ENCODE measurements around the gene PDE9A. TPM values are rescaled to one million over a fixed set of nuclear protein-coding genes. Genes with fewer than 3 reads are reported as not detected.

PDE9A gene
- total and polyA plus RNA-seq, 8 donors: 1.2 to 14.4 (median 5.0) TPM

DNA sequence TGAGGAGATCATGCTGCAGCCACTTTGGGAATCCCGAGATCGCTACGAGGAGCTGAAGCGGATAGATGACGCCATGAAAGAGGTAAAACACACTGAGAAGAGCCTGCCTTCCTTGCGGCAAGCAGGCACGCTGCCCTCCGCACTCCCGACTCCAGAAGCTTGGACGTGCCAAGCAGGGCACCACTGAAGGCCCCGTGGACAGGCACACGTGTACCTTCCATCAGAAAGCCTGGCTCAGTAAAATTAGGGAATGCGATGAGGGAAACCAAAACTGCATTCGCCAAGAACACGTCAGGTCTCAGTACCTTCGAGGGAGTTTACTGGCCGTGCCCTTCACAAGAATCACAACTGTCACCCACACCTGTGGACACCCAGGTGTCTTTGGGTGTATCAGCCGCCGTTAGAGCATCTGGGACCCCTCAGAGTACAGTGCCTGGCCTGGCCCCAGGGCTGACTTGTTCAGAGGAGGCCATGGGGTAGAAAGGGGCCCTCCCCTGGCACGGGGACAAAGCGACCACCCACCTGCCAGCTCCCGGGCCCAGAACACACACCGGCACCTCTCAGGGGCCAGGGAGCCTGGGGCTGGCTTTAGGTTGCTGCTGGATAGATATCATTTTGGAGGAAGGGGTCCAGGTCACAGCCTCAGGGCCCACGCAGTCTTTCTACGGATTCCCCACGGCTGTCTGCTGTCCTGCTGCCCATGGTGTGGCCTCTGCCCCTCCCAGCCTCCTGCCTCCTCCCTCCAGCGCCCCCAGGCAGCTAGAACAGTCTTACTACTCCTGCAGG lies 117.5 kb downstream of the PDE9A start:
- ATAC-seq (no peak), FAIRE-seq (no peak), DNase-seq (peak in 1 of 6 donors; percentile 22)
- intact Hi-C loops (cut with DNase I): no loop called here
- WGBS, 2 donors: 75 to 87% methylated on average over 26 to 27 of the region's 27 CpGs
- H3K27ac ChIP-seq: no peak overlapping the region
- H3K27me3 ChIP-seq: no peaks in the 10 kb centered on the region
- H3K4me1 ChIP-seq: no peaks in the 10 kb centered on the region
- no peaks in the 10 kb centered on the region for H3K36me3 ChIP-seq
- TF ChIP-seq, protein P1, sequence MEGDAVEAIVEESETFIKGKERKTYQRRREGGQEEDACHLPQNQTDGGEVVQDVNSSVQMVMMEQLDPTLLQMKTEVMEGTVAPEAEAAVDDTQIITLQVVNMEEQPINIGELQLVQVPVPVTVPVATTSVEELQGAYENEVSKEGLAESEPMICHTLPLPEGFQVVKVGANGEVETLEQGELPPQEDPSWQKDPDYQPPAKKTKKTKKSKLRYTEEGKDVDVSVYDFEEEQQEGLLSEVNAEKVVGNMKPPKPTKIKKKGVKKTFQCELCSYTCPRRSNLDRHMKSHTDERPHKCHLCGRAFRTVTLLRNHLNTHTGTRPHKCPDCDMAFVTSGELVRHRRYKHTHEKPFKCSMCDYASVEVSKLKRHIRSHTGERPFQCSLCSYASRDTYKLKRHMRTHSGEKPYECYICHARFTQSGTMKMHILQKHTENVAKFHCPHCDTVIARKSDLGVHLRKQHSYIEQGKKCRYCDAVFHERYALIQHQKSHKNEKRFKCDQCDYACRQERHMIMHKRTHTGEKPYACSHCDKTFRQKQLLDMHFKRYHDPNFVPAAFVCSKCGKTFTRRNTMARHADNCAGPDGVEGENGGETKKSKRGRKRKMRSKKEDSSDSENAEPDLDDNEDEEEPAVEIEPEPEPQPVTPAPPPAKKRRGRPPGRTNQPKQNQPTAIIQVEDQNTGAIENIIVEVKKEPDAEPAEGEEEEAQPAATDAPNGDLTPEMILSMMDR (IDR thresholded peaks at IDR 0.05): no peak
- H3K9me3 ChIP-seq: no peaks in the 10 kb centered on the region
- no peak overlapping the region for H3K4me3 ChIP-seq

DNA sequence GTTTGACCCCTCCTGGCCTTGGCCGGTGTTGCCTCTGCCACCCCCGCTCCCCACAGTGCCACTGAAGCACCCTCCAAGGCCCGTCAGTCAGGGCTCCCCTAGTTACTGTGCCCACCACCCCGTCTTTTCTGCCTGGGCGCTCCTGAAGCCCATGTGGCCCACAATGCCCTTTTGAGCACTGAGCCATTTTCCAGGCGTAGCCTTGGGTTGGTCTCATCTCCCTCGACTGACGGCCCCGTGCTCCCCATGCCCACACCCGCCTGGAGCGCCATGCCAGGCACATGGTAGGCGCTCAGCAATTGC lies 118.0 kb downstream of the PDE9A start:
- ATAC-seq (no peak), FAIRE-seq (no peak), DNase-seq (no peak)
- TF ChIP-seq, protein P1 (IDR thresholded peaks at IDR 0.05): no peak
- no peak overlapping the region for H3K4me3 ChIP-seq
- intact Hi-C loops (cut with DNase I): no loop called here
- no peaks in the 10 kb centered on the region for H3K27me3 ChIP-seq
- no peaks in the 10 kb centered on the region for H3K4me1 ChIP-seq
- 82% methylated on average over 12 of the region's 12 CpGs for WGBS, 2 donors
- H3K9me3 ChIP-seq: no peaks in the 10 kb centered on the region
- H3K36me3 ChIP-seq: no peaks in the 10 kb centered on the region
- H3K27ac ChIP-seq: no peak overlapping the region

DNA sequence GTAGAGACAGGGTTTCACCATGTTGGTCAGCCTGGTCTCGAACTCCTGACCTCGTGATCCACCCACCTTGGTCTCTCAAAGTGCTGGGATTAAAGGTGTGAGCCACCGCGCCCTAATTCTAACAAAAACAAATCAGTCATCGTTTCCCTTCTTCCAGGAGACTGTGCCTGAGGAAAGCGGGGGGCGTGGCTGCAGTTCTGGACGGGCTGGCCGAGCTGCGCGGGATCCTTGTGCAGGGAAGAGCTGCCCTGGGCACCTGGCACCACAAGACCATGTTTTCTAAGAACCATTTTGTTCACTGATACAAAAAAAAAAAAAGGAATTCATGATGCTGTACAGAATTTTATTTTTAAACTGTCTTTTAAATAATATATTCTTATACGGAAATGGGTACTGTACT lies 121.7 kb downstream of the PDE9A start:
- H3K27me3 ChIP-seq: peaks cover 0 to 11% (median 0%) of the 10 kb centered on the region in 4 donors
- ATAC-seq: no peak
- intact Hi-C loops (cut with DNase I): no loop called here
- H3K4me1 ChIP-seq: no peaks in the 10 kb centered on the region
- no peaks in the 10 kb centered on the region for H3K9me3 ChIP-seq
- no peak for DNase-seq
- TF ChIP-seq, protein P1 (IDR thresholded peaks at IDR 0.05): no peak
- H3K36me3 ChIP-seq: no peaks in the 10 kb centered on the region
- no peak for FAIRE-seq
- 87 to 92% methylated on average over 12 of the region's 12 CpGs for WGBS, 2 donors
- no peak overlapping the region for H3K27ac ChIP-seq
- no peak overlapping the region for H3K4me3 ChIP-seq

DNA sequence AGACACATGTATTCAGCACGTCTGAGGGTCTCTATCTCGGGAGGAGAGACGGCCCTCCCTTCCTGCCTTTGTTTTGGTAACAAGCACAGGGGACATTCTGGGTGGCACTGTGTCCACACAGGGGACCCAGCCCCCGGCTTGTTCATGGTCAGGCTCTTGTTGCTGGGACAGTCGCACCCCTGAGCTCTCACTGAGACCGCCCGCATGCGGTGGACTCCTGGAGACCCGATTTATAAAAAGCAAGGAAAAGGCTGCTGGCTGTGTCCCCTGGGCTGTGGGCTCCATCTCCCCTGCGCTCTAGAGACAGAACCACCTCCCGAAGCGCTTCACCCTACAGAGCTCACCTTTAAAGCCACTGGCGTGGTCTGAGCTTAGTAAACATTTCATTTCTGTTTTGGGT lies 122.5 kb downstream of the PDE9A start:
- WGBS, 2 donors: 73 to 87% methylated on average over 13 of the region's 13 CpGs
- TF ChIP-seq, protein P1 (IDR thresholded peaks at IDR 0.05): no peak
- Histone ChIP-seq H3K4me3 (no peak overlapping the region), H3K9me3 (no peaks in the 10 kb centered on the region), H3K36me3 (no peaks in the 10 kb centered on the region), H3K27me3 (peaks cover 0 to 15% (median 0%) of the 10 kb centered on the region in 4 donors), H3K27ac (no peak overlapping the region), H3K4me1 (peaks cover 0 to 2% (median 0%) of the 10 kb centered on the region in 3 donors)
- intact Hi-C loops (cut with DNase I): no loop called here
- no peak for FAIRE-seq
- ATAC-seq: no peak
- DNase-seq: no peak

DNA sequence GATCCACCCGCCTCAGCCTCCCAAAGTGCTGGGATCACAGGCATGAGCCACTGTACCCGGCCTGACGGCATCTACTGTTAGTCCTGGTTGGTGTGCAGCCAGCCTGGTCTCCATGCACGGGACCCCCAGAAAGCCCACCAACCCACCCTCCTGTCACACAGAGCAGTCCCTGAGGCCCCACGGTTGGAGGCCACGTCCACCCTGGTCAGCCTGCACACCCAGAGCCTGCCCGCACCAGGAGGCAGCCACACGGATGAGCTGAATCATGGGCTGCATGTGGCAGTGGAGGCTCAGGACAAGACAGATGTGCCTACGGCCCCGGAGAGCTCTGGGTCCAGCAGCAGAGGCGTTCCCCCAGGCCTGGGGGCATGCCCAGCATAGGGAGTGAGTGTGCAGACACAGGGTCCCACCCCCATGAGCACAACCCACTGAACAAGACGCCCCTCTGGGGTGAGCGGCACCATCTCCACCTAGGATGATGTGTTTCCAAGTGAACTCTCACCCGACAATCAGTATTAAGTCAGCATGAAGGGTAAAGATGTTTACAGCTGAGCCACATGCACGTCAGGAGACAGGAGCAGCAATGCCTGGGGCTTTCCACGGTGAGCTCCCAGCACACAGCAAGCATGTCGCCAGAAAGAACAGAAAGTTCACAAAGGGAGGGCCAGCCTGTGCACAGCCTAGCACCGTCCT lies 123.8 kb downstream of the PDE9A start:
- Histone ChIP-seq H3K27me3 (peaks cover 0 to 15% (median 0%) of the 10 kb centered on the region in 4 donors), H3K27ac (no peak overlapping the region), H3K9me3 (no peaks in the 10 kb centered on the region), H3K4me1 (peaks cover 0 to 3% (median 0%) of the 10 kb centered on the region in 3 donors), H3K4me3 (no peak overlapping the region), H3K36me3 (no peaks in the 10 kb centered on the region)
- ATAC-seq: no peak
- no peak for DNase-seq
- intact Hi-C loops (cut with DNase I): no loop called here
- TF ChIP-seq, protein P1 (IDR thresholded peaks at IDR 0.05): no peak
- WGBS, 2 donors: 70 to 81% methylated on average over 17 to 18 of the region's 18 CpGs
- no peak for FAIRE-seq

Data from pancreas (tissue), 10 donors.